Mucosa of descending colon (tissue), 3 donors: Measurements from ENCODE around the gene FAM193A. TPM values are rescaled to one million over a fixed set of nuclear protein-coding genes. Genes with fewer than 3 reads are reported as not detected.

Source experiments
- ATAC-seq: fragments of 200-7000 bp; cut with Tn5 transposase; one replicate; pipeline ENCODE4 v1.9.1; 2020; ENCODE audit warnings: mild to moderate bottlenecking, moderate library complexity
- DNase-seq, 3 donors: peaks; one replicate each; pipeline ENCODE4 v3.0.0-alpha.2; 2020
- H3K36me3 ChIP-seq: fragments of 200-600 bp; one replicate; pipeline ENCODE4 v1.8.0; 2021; ENCODE audit warnings: low read depth, mild to moderate bottlenecking
- H3K4me1 ChIP-seq: fragments of 200-600 bp; one replicate; pipeline ENCODE4 v1.8.0; 2021; ENCODE audit warnings: low read depth, mild to moderate bottlenecking
- H3K4me3 ChIP-seq: fragments of 200-600 bp; one replicate; pipeline ENCODE4 v1.8.0; 2021; ENCODE audit warnings: mild to moderate bottlenecking
- H3K9me3 ChIP-seq: fragments of 200-600 bp; one replicate; pipeline ENCODE4 v1.8.0; 2021; ENCODE audit warnings: mild to moderate bottlenecking
- intact Hi-C, 2 donors: fragments of 100-400 bp; cut with DNase I in 1 of 2; cut with micrococcal nuclease in 1 of 2; formaldehyde crosslinking; loops; one replicate each; pipeline versions ENCODE4 v1.11.0 to v1.11.1; 2022; cut with DNase I, micrococcal nuclease
- total RNA-seq, 3 donors: library from RNA; stranded (reverse); fragmentation: NEBNext Ultra II Directional in 2 of 3; extraction: Animal tissue kit (Norgen Biotek cat#: 25700) in 2 of 3; gene quantifications; one replicate each; pipeline versions ENCODE4 v1.2.1 to v1.2.4, GENCODE V29; 2021 to 2023
- TF ChIP-seq, protein P1 (sequence below): fragments of 200-600 bp; IDR thresholded peaks from one replicate; pipeline ENCODE4 v1.8.0; 2022; ENCODE audit warnings: antibody characterized with exemption, mild to moderate bottlenecking
- donor health status: DM: no; HTN: no; CAD: no; lungs with moderate emphysema.
- donor health status: DM: no; HTN: no; CAD: no.
- donor health status: DM: no; HTN: yes; CAD: no.

FAM193A gene
- total RNA-seq, 3 donors from 2014 or later = 26.7 to 35.2 (median 28.6) TPM

- DNase-seq = peak in 1 of 3 donors; percentile 9
- ATAC-seq = peak; percentile 64
- H3K4me1 ChIP-seq = peaks cover 15% of the 10 kb centered on the region
- intact Hi-C loops = no loop called here
- H3K36me3 ChIP-seq = no peaks in the 10 kb centered on the region
- TF ChIP-seq, protein P1, sequence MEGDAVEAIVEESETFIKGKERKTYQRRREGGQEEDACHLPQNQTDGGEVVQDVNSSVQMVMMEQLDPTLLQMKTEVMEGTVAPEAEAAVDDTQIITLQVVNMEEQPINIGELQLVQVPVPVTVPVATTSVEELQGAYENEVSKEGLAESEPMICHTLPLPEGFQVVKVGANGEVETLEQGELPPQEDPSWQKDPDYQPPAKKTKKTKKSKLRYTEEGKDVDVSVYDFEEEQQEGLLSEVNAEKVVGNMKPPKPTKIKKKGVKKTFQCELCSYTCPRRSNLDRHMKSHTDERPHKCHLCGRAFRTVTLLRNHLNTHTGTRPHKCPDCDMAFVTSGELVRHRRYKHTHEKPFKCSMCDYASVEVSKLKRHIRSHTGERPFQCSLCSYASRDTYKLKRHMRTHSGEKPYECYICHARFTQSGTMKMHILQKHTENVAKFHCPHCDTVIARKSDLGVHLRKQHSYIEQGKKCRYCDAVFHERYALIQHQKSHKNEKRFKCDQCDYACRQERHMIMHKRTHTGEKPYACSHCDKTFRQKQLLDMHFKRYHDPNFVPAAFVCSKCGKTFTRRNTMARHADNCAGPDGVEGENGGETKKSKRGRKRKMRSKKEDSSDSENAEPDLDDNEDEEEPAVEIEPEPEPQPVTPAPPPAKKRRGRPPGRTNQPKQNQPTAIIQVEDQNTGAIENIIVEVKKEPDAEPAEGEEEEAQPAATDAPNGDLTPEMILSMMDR = no peak
- H3K4me3 ChIP-seq = no peak overlapping the region
- no peaks in the 10 kb centered on the region for H3K9me3 ChIP-seq
Measured at GRCh38 chr4:2598511-2599303, 62.3 kb downstream of the FAM193A start.

- TF ChIP-seq, protein P1 = no peak
- no peaks in the 10 kb centered on the region for H3K36me3 ChIP-seq
- no peak for DNase-seq
- H3K9me3 ChIP-seq = no peaks in the 10 kb centered on the region
- H3K4me3 ChIP-seq = no peak overlapping the region
- H3K4me1 ChIP-seq = peaks cover 15% of the 10 kb centered on the region
- intact Hi-C loops = no loop called here
- ATAC-seq = no peak
Measured at GRCh38 chr4:2599304-2599654, 62.8 kb downstream of the FAM193A start.

- H3K9me3 ChIP-seq = no peaks in the 10 kb centered on the region
- TF ChIP-seq, protein P1 = no peak
- intact Hi-C loops = no loop called here
- ATAC-seq (no peak), DNase-seq (no peak)
- no peaks in the 10 kb centered on the region for H3K36me3 ChIP-seq
- H3K4me3 ChIP-seq = no peak overlapping the region
- peaks cover 14% of the 10 kb centered on the region for H3K4me1 ChIP-seq
Measured at GRCh38 chr4:2600878-2601277, 64.4 kb downstream of the FAM193A start.

DNA sequence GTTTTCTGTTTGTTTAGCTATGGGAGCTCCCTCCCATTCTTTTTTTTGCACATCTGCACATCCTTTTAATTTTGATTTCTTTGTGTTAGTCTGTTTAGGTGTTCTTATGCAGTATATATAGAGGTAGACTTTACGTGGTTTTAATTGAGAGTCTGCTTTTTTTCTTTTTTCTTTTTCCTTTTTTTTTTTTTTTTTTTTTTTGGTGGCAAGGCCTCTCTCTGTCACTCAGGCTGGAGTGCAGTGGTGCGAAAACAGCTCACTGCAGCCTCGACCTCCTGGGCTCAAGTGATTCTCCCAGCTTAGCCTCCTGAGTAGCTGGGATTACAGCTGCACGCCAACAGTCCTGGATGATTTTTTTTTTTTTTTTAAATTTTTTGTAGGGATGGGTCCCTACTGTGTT is 68.2 kb downstream of the FAM193A start:
- H3K4me1 ChIP-seq = no peaks in the 10 kb centered on the region
- TF ChIP-seq, protein P1 = no peak
- no peak overlapping the region for H3K4me3 ChIP-seq
- H3K36me3 ChIP-seq = no peaks in the 10 kb centered on the region
- no peaks in the 10 kb centered on the region for H3K9me3 ChIP-seq
- intact Hi-C loops = no loop called here
- DNase-seq (no peak), ATAC-seq (no peak)

DNA sequence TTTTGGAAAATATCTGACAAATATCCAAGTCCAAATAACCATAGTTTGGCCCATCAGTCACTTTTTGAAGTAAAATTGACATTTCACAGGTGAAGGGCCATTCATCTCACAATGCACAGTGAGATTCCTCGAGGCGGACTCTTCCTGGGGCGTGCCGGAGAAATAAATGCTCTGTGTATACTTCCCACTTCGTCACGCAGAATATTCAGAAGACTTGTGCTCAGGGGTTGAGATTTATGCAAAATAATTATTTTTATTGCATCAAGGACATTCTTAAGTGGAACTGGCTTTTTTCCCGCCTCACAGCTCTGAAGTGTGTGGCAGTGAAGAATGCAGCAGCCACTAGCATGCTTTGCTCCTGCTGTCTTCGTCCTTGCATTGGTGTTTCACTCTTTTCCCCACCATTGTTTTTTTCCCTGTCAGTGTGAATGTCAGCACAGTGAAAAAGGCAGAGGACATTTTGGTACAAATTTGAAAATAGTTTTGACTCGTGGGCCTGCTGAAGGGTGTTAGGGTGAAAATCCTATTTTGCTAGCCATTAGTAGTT is 70.6 kb downstream of the FAM193A start:
- TF ChIP-seq, protein P1 = no peak
- H3K4me1 ChIP-seq = no peaks in the 10 kb centered on the region
- ATAC-seq = no peak
- DNase-seq = no peak
- H3K9me3 ChIP-seq = no peaks in the 10 kb centered on the region
- no peak overlapping the region for H3K4me3 ChIP-seq
- intact Hi-C loops = no loop called here
- H3K36me3 ChIP-seq = no peaks in the 10 kb centered on the region
